Osteoblast (primary cell): Measurements from ENCODE around the gene PROX2. TPM values are rescaled to one million over a fixed set of nuclear protein-coding genes. Genes with fewer than 3 reads are reported as not detected.

Experiments
- DNase-seq: peaks from one replicate; pipeline ENCODE4 v3.0.0; 2011; ENCODE audit warnings: low spot score, mixed read lengths; ENCODE audit not compliant: insufficient read length; ENCODE audit errors: missing footprints
- H2AFZ ChIP-seq: 2 replicates; pipeline ENCODE4 v1.6.0; 2011; ENCODE audit warnings: mild to moderate bottlenecking, low read length
- H3K27ac ChIP-seq: 2 replicates; pipeline ENCODE4 v1.5.1; 2011; ENCODE audit warnings: mild to moderate bottlenecking, low read depth, low read length, moderate library complexity
- H3K27me3 ChIP-seq: 2 replicates; pipeline ENCODE4 v1.6.0; 2012; ENCODE audit warnings: mild to moderate bottlenecking, control low read depth, inconsistent platforms, low read length, moderate library complexity; ENCODE audit not compliant: insufficient read depth
- H3K36me3 ChIP-seq: 2 replicates; pipeline ENCODE4 v1.5.1; 2011; ENCODE audit warnings: mild to moderate bottlenecking, low read length, control low read depth, moderate library complexity; ENCODE audit not compliant: insufficient read depth
- H3K4me1 ChIP-seq: 2 replicates; pipeline ENCODE4 v1.5.1; 2011; ENCODE audit warnings: mild to moderate bottlenecking, low read length, control low read depth, moderate library complexity; ENCODE audit not compliant: insufficient read depth
- H3K4me2 ChIP-seq: 2 replicates; pipeline ENCODE4 v1.6.0; 2011; ENCODE audit warnings: mild to moderate bottlenecking, low read length; ENCODE audit not compliant: insufficient read depth
- H3K4me3 ChIP-seq: fragments of 200-600 bp; sonication (generic); 3 replicates; pipeline ENCODE4 v1.5.1; 2012; ENCODE audit warnings: mild to moderate bottlenecking, low read length, inconsistent platforms; ENCODE audit not compliant: insufficient read depth
- H3K79me2 ChIP-seq: 2 replicates; pipeline ENCODE4 v1.6.0; 2012; ENCODE audit warnings: mild to moderate bottlenecking, low read length, control low read depth, inconsistent platforms; ENCODE audit not compliant: insufficient read depth
- H3K9me3 ChIP-seq: 2 replicates; pipeline ENCODE4 v1.5.1; 2011; ENCODE audit warnings: low read depth, low read length, control low read depth
- H4K20me1 ChIP-seq: 2 replicates; pipeline ENCODE4 v1.6.0; 2012; ENCODE audit warnings: mild to moderate bottlenecking, low read length, control low read depth; ENCODE audit not compliant: insufficient read depth
- total RNA-seq: library from RNA; depleted of rRNA; stranded (reverse); fragments of >200 nt; gene quantifications from 2 replicates; pipeline ENCODE4 v1.2.3, GENCODE V29; 2012
- TF ChIP-seq, protein P1 (sequence below): IDR thresholded peaks from 2 replicates; pipeline ENCODE4 v1.5.1; 2011; ENCODE audit warnings: mild to moderate bottlenecking, low read depth, low read length, moderate library complexity; ENCODE audit errors: extremely low read depth

Gene PROX2
- total RNA-seq, 1 donor, result not detected

DNA sequence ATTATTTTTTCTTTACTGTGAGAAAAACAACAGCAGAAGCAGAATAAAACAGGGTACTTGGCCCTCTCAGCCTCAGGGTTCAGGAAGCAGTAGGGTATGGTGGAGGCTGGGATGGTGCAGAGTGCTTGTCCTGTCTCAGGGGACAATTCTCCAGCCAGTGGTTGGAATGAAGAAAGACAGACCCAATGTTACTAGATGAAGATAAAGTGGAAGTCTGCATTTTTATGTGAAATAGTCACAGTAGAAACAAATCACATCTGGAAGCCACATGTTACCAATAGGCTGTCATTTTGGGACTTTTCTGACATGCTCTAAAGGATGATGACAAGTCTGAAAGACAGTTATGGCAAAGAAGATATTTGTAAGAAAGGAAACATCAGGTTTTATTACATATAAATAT, 32.3 kb downstream of the PROX2 start:
- TF ChIP-seq, protein P1, sequence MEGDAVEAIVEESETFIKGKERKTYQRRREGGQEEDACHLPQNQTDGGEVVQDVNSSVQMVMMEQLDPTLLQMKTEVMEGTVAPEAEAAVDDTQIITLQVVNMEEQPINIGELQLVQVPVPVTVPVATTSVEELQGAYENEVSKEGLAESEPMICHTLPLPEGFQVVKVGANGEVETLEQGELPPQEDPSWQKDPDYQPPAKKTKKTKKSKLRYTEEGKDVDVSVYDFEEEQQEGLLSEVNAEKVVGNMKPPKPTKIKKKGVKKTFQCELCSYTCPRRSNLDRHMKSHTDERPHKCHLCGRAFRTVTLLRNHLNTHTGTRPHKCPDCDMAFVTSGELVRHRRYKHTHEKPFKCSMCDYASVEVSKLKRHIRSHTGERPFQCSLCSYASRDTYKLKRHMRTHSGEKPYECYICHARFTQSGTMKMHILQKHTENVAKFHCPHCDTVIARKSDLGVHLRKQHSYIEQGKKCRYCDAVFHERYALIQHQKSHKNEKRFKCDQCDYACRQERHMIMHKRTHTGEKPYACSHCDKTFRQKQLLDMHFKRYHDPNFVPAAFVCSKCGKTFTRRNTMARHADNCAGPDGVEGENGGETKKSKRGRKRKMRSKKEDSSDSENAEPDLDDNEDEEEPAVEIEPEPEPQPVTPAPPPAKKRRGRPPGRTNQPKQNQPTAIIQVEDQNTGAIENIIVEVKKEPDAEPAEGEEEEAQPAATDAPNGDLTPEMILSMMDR, result peak; percentile 34
- no peak for DNase-seq
- Histone ChIP-seq H3K4me3 (no peak overlapping the region), H3K4me1 (peaks cover 28% of the 10 kb centered on the region), H3K27ac (no peak overlapping the region), H3K27me3 (no peaks in the 10 kb centered on the region), H3K79me2 (no peaks in the 10 kb centered on the region), H3K36me3 (peaks cover 11% of the 10 kb centered on the region), H3K9me3 (no peaks in the 10 kb centered on the region), H3K4me2 (peak overlapping the region; percentile 4), H4K20me1 (no peaks in the 10 kb centered on the region), H2AFZ (no peak overlapping the region)

DNA sequence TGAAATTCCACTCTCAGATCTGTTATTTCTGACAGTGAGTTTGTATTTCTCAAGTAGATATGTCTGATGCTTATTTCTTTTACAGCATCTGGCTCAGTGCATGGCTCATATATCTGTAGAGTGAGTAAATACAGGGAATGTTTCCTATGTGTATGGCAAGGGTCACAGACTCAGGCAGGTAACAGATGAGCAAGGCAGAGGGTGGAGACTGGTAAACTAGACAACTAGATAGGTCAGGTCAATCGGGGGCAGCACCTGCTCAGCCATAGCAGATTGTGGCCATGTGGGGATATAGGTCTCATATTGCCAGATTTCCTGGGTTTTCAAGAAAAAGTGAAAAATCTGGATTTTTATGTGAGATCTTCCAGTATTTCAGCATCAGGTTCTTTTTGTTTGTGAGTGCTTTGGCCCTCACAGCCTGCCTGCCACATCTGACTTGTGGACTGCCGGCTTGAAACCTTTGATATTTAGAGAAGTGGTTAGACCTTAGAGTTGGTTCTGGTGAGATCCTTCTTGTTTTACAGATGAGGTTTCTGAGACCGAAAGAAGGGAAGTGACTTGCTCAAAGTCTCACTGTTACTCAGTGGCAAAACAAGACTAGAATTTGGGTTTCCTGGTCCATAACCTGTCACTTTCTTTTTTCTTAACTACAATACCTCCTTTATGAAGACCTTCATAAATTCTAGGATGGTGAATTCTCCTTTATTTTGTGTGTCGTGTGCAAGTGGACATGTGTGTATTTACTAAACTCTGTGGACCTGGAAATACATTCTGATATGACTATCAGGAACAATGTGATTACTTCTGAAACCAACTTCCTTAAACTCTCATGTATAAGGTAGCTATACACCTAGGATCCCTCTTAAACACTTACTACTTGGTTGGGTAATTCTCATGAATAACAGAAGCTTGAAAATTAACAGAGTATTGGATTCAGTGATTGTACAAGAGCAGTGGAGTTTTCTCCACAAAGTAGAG, 34.4 kb downstream of the PROX2 start:
- TF ChIP-seq, protein P1, result no peak
- Histone ChIP-seq H3K36me3 (peaks cover 11% of the 10 kb centered on the region), H4K20me1 (no peaks in the 10 kb centered on the region), H3K27me3 (no peaks in the 10 kb centered on the region), H2AFZ (no peak overlapping the region), H3K79me2 (no peaks in the 10 kb centered on the region), H3K4me2 (no peak overlapping the region), H3K9me3 (no peaks in the 10 kb centered on the region), H3K4me1 (peaks cover 34% of the 10 kb centered on the region), H3K4me3 (no peak overlapping the region), H3K27ac (no peak overlapping the region)
- DNase-seq, result no peak

DNA sequence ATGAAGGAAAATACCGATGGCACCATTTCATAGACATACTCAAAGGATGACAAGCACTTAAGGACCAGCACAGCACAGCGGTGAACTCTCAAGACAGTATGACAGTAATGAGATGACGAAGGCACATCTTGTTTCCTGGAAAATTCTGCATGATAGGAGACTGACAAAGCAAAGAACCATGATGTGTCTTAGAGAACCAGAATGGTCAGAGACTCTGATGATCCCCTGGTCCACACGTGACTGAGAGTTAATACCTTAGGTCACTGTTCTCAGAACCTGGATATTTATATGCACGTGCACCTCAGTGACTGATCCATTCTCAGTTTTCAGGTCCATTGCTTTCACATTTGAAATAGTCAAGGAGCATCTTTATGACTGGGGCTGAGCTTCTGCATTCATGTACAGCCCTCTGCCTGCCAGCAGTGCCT, 35.3 kb downstream of the PROX2 start:
- TF ChIP-seq, protein P1, result no peak
- Histone ChIP-seq H2AFZ (no peak overlapping the region), H3K79me2 (no peaks in the 10 kb centered on the region), H3K4me1 (peaks cover 33% of the 10 kb centered on the region), H4K20me1 (no peaks in the 10 kb centered on the region), H3K27ac (no peak overlapping the region), H3K4me2 (no peak overlapping the region), H3K27me3 (no peaks in the 10 kb centered on the region), H3K36me3 (peaks cover 11% of the 10 kb centered on the region), H3K9me3 (no peaks in the 10 kb centered on the region), H3K4me3 (no peak overlapping the region)
- no peak for DNase-seq

DNA sequence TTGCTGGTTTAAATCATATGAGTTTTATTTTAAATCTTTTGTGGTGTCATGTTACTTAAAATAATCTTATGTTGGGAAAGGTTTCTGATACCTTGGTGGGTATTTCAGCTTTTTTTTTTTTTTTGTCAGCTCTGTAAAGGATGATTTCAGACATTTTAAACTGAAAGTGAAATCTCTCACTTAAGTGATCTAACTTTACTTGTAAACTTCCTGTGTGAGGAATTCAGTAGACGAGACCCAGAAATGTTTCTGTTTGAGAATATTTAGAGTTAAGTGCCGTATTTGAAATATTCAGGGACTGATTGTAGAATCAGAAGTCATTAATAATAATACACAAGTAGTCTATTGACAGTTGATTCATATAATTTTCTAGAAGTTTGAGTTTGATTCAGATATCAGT, 37.8 kb downstream of the PROX2 start:
- no peaks in the 10 kb centered on the region for H3K27me3 ChIP-seq
- no peaks in the 10 kb centered on the region for H4K20me1 ChIP-seq
- no peak overlapping the region for H3K4me3 ChIP-seq
- peaks cover 34% of the 10 kb centered on the region for H3K4me1 ChIP-seq
- H3K4me2 ChIP-seq, result peak overlapping the region; percentile 46
- H3K9me3 ChIP-seq, result no peaks in the 10 kb centered on the region
- peaks cover 11% of the 10 kb centered on the region for H3K36me3 ChIP-seq
- H3K79me2 ChIP-seq, result no peaks in the 10 kb centered on the region
- H3K27ac ChIP-seq, result no peak overlapping the region
- DNase-seq, result no peak
- H2AFZ ChIP-seq, result no peak overlapping the region
- TF ChIP-seq, protein P1, result no peak
